Stimulated activated naive CD4-positive, alpha-beta T cell treated with Interleukin-2 at 50 U/mL for 16 hours (primary cell): ENCODE data around the gene NAALADL2.
"Not testable (repeated sequence)": the region's sequence is repeated elsewhere in the genome, so short reads cannot be mapped to it uniquely, and the experiment has no call there.

Experiments
- DNase-seq: peaks from one replicate; lab custom pipeline; 2025; lab: John Stamatoyannopoulos, UW

NAALADL2 gene

GRCh38 chr3:175311404-175311803, 452.3 kb downstream of the NAALADL2 start:
- DNase-seq: no peak

GRCh38 chr3:175311946-175312345, 452.8 kb downstream of the NAALADL2 start:
- DNase-seq: no peak

GRCh38 chr3:175312791-175313190, 453.7 kb downstream of the NAALADL2 start:
- no peak for DNase-seq

- no peak for DNase-seq
Observed at GRCh38 chr3:175316799-175317198, 457.7 kb downstream of the NAALADL2 start.

GRCh38 chr3:175325440-175325839, 466.3 kb downstream of the NAALADL2 start:
- DNase-seq: no peak

GRCh38 chr3:175326041-175326440, 466.9 kb downstream of the NAALADL2 start:
- DNase-seq: no peak

- DNase-seq: no peak
Observed at GRCh38 chr3:175329373-175329772, 470.2 kb downstream of the NAALADL2 start.

GRCh38 chr3:175335229-175335628, 476.1 kb downstream of the NAALADL2 start:
- DNase-seq: no peak

GRCh38 chr3:175336406-175337133, 477.4 kb downstream of the NAALADL2 start:
- DNase-seq: no peak

GRCh38 chr3:175337631-175338030, 478.5 kb downstream of the NAALADL2 start:
- no peak for DNase-seq

GRCh38 chr3:175338775-175339535, 479.8 kb downstream of the NAALADL2 start:
- no peak for DNase-seq

GRCh38 chr3:175340338-175341015, 481.3 kb downstream of the NAALADL2 start:
- no peak for DNase-seq

GRCh38 chr3:175342196-175342595, 483.1 kb downstream of the NAALADL2 start:
- DNase-seq: no peak

- DNase-seq: no peak
Observed at GRCh38 chr3:175343946-175344345, 484.8 kb downstream of the NAALADL2 start.

GRCh38 chr3:175346573-175347356, 487.6 kb downstream of the NAALADL2 start:
- DNase-seq: no peak

GRCh38 chr3:175349168-175349567, 490.0 kb downstream of the NAALADL2 start:
- no peak for DNase-seq

GRCh38 chr3:175355801-175356335, 496.7 kb downstream of the NAALADL2 start:
- DNase-seq: no peak

- DNase-seq: no peak
Observed at GRCh38 chr3:175356899-175357324, 497.8 kb downstream of the NAALADL2 start.

- no peak for DNase-seq
Observed at GRCh38 chr3:175357758-175358157, 498.6 kb downstream of the NAALADL2 start.

GRCh38 chr3:175358935-175359334, 499.8 kb downstream of the NAALADL2 start:
- no peak for DNase-seq

- DNase-seq: not testable (repeated sequence)
Observed at GRCh38 chr3:175370426-175370825, 511.3 kb downstream of the NAALADL2 start.

- DNase-seq: not testable (repeated sequence)
Observed at GRCh38 chr3:175371187-175371586, 512.1 kb downstream of the NAALADL2 start.
